ENCODE measurements around the gene ENOPH1.
"Not testable (repeated sequence)": the region's sequence is repeated elsewhere in the genome, so short reads cannot be mapped to it uniquely, and the experiment has no call there.

ENOPH1 gene

DNA sequence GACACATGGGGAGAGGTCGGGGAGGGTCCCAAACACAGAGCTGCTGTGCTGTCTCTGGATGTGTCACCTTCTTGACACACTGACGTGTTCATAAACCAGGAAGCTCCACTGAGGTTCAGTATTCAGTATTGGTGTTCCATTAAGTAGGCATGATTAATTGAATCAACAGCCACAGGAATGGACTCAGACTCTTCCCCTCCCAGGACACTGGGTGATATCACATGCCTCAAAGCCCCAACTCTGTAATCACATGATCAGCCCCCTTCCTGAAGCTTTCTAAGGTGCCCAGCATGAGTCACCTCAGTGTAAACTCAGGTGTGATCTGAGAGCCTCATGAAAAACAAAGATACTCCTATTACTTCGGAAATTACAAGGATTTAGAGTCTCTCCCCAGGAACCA, 35.5 kb upstream of the ENOPH1 start:
- in situ Hi-C loops (cut with HindIII; ENCODE audit: low sequenced_read_pairs): no loop called here
- no peak for DNase-seq (ENCODE audit: low read depth)
- H3K4me3 ChIP-seq (ENCODE audit: low read depth, low read length): no peak overlapping the region

DNA sequence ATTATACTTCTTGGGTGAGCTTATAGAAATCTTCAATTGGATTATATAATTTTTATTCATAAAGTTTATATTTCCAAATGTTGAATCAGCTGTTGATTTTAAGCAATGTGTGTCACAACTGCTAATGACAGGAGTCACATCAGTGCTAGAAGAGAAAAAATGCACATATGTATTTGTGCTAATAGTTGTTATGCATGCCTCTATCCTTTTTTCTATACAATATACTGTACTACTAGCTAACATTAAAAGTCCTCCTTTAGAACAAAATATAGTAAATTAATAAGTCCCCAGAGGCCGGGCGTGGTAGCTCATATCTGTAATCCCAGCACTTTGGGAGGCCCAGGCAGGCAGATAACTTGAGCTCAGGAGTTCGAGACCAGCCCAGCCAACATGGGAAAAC, 32.9 kb upstream of the ENOPH1 start:
- in situ Hi-C loops (cut with HindIII; ENCODE audit: low sequenced_read_pairs): no loop called here

More for the DNA sequence above, 35.5 kb upstream of the ENOPH1 start:
- TF ChIP-seq, protein P1, sequence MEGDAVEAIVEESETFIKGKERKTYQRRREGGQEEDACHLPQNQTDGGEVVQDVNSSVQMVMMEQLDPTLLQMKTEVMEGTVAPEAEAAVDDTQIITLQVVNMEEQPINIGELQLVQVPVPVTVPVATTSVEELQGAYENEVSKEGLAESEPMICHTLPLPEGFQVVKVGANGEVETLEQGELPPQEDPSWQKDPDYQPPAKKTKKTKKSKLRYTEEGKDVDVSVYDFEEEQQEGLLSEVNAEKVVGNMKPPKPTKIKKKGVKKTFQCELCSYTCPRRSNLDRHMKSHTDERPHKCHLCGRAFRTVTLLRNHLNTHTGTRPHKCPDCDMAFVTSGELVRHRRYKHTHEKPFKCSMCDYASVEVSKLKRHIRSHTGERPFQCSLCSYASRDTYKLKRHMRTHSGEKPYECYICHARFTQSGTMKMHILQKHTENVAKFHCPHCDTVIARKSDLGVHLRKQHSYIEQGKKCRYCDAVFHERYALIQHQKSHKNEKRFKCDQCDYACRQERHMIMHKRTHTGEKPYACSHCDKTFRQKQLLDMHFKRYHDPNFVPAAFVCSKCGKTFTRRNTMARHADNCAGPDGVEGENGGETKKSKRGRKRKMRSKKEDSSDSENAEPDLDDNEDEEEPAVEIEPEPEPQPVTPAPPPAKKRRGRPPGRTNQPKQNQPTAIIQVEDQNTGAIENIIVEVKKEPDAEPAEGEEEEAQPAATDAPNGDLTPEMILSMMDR (IDR thresholded peaks at IDR 0.05; ENCODE audit: low read depth, low read length, missing control alignments): no peak

DNA sequence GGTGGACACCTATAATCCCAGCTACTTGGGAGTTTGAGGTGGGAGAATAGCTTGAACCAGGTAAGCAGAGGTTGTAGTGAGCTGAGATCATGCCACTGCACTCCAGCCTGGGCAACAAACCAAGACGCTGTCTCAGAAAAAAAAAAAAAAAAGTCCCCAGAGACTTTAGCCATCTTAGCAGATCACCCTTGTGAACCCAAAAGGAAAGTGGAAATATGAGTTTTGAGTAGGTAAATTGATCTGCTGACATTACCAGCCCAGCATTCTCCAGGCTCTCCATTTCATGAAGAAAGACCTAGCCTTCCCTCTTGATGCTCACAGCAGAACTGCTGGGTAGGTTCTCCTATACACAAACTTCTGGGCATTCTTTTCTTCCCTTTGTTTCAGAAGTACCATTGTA, 32.1 kb upstream of the ENOPH1 start:
- in situ Hi-C loops (cut with HindIII; ENCODE audit: low sequenced_read_pairs): no loop called here
- TF ChIP-seq, protein P1 (IDR thresholded peaks at IDR 0.05; ENCODE audit: low read depth, low read length, missing control alignments): no peak
- no peak for DNase-seq (ENCODE audit: low read depth)
- H3K4me3 ChIP-seq (ENCODE audit: low read depth, low read length): no peak overlapping the region

More for the DNA sequence above, 32.9 kb upstream of the ENOPH1 start:
- TF ChIP-seq, protein P1 (IDR thresholded peaks at IDR 0.05; ENCODE audit: low read depth, low read length, missing control alignments): no peak
- no peak overlapping the region for H3K4me3 ChIP-seq (ENCODE audit: low read depth, low read length)
- DNase-seq (ENCODE audit: low read depth): no peak

DNA sequence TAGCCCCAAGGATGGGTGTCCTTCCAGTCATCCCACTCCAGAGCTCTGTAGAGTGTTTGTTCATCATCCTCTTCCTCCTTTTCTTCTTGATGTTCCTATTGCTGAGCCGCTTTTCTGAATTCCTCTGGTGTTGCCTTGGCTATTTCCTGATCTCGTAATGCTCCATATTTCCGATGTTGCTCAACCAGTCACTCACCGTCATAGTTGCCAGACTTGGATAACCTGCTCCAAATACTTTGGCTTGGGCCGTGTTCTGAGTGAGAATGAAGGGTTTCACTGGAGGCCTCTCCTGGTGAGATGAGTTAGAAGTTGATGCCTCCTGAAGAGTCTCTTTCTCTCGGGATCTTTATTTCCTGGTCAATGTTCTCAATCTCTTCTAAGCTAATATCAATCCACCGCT, 28.8 kb upstream of the ENOPH1 start:
- TF ChIP-seq, protein P1 (IDR thresholded peaks at IDR 0.05; ENCODE audit: low read depth, low read length, missing control alignments): no peak
- H3K4me3 ChIP-seq (ENCODE audit: low read depth, low read length): no peak overlapping the region
- in situ Hi-C loops (cut with HindIII; ENCODE audit: low sequenced_read_pairs): no loop called here
- no peak for DNase-seq (ENCODE audit: low read depth)

DNA sequence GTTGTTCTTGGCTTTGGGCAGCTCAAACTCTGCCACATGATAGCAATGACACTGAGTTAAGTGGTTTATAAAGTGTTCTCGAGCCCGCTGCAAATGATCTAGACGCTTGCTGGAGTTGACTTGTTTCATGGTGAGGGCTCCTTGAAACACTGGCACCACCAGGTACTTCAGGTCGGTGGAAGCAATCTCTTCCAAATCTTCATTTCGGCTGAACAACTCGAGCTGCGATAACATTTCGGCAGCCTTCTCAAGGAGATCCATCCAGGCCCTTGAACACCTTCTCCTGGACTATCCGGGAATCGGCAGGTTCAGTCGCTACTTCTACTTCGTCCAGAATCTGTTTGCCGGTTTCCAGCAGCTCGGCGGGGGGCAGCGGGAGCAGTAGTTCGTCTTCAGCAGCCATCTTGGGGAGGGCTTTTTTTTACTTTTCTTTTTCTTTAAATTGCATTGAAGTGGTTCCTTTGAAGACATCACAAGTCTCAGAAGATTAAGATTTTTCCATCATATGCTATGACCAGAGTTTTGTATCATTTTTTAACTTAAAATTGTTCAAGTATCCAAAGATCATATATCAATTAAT, 28.1 kb upstream of the ENOPH1 start:
- TF ChIP-seq, protein P1 (IDR thresholded peaks at IDR 0.05; ENCODE audit: low read depth, low read length, missing control alignments): no peak
- DNase-seq (ENCODE audit: low read depth): no peak
- in situ Hi-C loops (cut with HindIII; ENCODE audit: low sequenced_read_pairs): no loop called here

DNA sequence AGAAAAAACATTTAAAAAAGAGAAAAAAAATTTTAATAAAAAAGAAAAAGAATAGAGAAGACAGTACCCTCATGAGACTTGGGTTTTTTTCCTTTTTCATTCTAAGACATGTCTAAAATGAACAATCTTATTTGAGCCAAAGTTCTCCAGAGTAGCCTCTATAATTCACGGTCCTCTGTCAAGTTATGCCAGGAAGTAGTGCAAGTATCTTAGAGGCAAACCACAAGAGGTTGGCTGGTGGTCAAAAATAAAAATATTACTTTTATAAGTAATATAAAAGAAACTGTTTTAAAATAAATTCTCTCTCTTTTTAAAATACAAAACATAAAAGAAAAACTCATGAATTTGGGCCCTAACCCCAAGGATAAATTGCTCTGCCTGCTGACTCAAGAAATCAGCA, 26.7 kb upstream of the ENOPH1 start:
- no peak overlapping the region for H3K4me3 ChIP-seq (ENCODE audit: low read depth, low read length)
- TF ChIP-seq, protein P1 (IDR thresholded peaks at IDR 0.05; ENCODE audit: low read depth, low read length, missing control alignments): no peak
- in situ Hi-C loops (cut with HindIII; ENCODE audit: low sequenced_read_pairs): no loop called here
- peak; percentile 9 for DNase-seq (ENCODE audit: low read depth)

More for the DNA sequence above, 28.1 kb upstream of the ENOPH1 start:
- no peak overlapping the region for H3K4me3 ChIP-seq (ENCODE audit: low read depth, low read length)

DNA sequence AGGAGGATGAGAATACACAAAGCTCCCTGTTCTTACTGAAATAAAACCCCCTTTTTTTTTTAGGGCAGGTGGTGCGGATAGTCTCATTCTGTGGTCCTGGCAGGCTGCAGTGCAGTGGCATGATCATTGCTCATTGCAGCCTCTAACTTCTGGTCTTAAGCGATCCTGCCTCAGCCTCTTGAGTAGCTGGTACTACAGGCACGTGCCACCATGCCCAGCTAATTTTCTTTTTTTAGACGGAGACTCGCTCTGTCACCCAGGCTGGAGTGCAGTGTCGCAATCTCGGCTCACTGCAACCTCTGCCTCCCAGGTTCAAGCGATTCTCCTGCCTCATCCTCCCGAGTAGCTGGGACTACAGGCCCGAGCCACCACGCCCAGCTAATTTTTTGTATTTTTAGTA, 15.3 kb upstream of the ENOPH1 start:
- H3K4me3 ChIP-seq (ENCODE audit: low read depth, low read length); DNase-seq (ENCODE audit: low read depth); in situ Hi-C loops (cut with HindIII; ENCODE audit: low sequenced_read_pairs): not testable (repeated sequence)
